ENCODE data around the gene BUB3.

BUB3 gene

DNA sequence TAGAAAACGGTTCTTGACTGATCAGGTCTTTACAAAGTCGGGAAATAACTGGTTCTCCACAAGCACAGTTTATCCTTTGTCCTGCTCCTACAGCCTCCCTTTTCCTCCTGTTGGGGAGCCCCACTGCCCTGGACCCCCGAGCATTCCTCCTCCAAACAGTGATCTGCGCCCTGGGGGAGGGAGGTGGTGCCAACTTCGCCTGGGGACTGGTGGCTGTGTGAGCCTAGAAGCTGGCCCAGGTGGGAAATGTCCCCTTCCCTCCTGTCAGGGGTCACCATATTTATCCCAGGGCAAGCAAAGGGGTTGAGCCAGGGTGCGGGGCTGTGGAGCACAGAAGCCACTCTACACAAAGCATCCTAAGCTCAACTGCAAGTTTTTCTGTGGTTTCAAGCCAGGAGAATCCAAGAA is 13.2 kb upstream of the BUB3 start:
- no peak for DNase-seq (ENCODE audit: low read depth, low spot score)

DNA sequence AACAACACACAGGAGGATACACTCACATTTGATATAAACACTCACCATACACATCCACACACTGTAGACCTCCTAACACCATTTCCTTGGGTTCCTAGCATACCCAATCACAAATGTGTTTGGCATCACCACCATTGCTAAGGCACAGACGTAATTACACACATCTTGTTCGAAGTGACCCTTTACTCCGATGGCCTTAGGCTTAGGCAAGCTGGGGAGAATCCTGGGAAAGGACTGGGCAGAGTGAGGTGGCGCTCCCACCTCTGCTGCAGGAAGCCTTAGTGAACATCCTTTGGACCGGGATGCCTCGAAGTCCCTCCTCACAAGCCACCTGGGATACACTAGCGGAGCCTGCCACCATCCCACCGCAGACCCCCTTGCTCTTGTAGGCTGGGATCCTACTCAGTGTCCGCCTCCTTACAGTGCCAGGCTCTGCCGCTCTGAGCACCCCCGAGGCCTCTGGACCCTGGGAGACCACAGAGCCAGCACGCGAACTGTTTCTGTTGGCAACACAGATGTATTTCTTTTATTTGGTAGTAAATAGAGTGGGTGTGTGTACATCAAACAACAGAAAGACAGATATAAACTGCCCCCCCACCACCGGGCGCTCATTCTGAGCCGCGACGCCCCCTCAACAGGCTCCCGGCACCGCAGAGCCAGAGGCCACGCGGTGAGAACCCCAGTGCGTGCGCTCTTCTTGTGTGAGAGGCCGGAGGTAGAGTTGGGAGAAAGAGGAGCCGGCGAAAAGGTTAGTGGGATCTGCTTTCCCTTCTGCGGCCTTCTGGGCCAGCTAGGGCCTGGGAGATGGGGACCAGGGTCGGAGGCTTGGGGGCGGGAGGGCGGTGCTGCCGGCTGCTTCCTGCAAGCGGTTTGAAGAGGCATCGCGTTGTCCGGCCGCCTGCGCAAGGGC is 12.2 kb upstream of the BUB3 start:
- no peak for DNase-seq (ENCODE audit: low read depth, low spot score)

DNA sequence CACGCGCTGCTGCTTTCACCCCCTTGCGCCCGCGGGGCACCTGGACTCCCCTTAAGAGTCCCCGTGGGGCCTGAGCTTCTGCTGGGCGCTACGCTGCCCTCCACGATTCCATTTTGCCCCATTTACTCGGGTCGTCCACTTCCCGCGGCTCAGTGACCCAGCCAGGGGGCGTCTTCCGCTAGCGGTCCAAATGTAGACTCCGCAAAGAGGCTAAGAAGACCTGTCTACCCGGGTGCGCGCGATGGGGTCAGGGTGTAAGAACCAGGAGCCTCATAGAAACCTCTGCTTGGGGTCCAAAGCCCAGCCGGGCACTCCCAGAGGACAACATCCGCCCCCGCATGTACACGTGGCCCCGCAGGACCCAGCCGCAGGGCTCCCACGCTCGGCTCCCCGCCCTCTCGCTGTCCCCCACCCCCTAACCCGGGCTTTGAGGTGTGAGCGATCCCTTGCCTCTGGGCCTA is 11.5 kb upstream of the BUB3 start:
- DNase-seq (ENCODE audit: low read depth, low spot score), result no peak

DNA sequence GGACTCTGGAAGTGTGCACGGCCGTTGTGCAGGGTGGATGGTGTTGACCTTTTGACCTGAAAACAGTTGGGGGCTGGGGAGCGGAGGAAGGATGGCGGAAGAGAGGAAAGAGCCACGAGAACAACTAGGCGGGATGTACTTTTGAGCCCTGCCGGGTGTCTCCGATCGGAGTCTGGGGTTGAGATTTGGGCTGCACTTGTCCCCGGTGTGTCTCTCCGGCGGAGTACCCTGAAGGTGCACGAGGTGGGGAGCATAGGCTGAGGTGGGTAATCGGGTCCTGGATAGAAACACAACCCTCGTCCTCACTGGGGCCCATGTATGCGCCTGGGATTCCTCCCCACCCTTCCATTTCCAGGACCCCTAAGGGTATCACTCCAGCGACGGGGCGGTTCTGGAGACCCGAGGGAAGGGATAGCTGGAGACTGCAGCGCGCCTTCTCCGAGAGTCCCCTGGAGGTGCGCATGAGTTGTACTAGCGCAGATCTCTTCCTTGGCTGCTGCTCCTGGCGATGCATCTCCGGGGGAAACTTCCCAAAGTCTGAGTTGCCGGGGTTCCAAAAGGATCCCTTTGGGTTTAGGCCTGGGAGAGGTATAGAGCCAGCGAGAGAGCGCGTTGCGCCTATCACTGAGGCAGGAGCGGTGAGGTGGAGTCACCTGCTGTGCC is 10.9 kb upstream of the BUB3 start:
- DNase-seq (ENCODE audit: low read depth, low spot score), result peak; percentile 49

DNA sequence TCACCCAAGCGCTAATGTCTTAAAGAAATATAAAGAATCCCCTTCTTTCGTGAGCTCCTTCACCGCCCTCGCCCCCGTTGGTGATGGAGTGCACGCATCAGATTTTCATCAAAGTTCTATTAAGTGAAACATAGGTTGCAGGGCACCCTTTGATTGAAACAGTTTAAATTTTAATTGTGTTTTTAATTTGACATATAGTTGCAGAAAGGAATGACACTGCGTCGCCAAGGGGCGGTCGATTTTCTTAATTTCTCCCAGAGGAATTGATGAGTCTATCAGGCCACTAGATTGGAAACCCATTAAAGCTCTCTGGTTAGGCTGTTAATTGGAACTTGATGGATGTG is 10.4 kb upstream of the BUB3 start:
- no peak for DNase-seq (ENCODE audit: low read depth, low spot score)

DNA sequence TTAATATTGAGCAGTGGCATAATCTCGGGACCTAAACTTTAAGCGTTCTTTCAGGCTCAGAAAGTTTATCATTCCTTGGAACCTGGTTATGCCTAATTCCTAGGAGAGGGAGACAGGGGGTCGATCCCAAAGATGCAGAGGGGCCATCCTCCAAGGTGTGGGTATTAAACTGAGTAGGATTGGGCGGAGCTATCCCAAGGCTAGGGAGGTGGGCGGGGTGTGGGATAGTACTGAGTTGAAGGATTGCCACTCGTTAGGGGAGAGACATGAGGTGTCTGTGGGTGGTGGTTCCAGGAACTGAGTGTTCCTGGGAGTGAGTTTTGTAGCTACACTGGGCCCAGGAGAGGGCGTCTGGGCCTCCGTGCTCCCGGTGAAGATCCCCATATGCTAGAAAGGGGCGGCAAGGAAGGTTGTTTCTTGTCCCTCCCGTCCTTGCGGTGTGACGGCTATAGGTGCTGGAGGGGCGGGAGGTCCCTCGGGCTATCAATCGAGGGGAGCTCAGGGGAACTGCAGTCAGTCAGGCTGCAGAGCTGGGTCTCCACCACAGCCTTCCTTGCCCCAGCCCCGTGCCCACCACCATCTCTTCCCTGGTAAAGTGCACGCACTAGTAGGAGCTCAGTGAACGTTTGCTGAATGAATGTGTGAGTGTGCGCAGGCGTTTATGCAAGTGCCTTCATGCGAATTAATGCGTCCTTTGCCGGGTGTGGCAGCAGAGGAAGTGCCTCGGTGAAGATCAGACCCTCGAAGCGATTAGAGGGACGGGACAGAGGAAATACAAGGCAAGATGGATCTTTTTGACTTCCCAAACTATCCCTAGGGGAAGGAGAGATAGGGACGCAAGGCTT is 9.3 kb upstream of the BUB3 start:
- DNase-seq (ENCODE audit: low read depth, low spot score), result peak; percentile 53

DNA sequence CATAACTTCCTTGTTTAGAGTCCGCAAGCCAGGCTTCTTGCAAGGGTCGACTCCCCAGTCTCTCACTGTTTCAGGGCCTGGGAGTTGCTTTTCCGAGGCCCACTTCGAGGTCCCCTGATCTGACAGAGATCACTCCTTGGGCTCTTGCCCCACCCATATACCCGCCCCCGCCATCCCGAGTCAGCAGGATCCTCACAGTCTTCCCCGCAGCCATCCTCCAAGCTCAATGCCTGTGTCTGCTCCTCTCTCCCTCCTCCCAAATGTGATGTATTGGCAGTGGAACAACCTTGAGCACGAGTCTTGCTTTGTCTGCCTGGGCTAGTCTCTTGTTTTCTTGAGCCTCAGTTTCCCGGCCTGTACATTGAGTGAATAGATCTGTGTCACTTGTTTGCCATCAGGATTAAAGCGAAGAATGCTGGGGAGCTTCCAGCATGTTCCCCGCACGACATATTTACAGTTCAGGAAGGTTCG is 8.6 kb upstream of the BUB3 start:
- DNase-seq (ENCODE audit: low read depth, low spot score), result peak; percentile 14

DNA sequence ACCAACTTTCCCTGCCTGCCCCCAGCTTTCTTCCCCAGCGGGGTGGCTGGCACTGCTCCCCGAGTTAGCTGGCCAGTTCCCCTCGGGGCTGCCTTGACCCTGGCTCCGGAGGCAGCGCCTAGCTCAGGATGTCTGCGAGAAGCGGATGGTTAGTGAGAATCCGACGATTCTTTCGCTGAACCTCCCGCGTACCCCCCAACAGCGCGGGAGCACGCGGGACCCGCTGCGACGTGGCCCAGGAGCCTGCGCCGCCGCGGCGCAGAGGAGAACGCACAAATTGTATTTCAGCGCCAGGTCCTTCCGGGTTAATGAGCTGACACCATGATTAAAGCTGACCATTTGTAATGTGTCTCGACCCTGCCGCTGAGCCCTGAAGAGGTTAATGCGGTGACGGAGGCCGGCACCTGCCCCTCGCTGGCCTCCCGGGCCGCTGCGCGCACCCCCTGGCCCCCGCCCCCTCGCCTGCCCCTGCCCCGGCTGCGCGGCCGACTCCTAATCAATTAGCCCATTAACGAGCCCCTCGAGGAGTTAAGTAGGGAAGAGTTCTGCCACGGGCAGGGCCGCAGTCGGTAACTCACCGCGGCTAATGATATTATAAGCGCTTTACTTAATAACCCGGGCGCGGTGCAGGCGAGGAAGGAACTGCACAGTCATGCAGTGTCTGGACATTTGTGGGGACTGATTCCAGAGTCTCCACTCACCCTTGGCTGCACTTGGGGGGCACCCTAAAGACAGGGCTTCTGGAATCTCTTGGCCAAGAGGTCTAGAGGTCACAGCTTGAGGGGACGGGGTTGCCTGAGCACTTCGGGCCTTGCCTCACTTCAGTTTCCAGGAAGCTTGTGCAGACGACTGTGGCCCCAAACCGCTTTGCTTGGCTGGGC is 7.9 kb upstream of the BUB3 start:
- DNase-seq (ENCODE audit: low read depth, low spot score), result peak; percentile 27

DNA sequence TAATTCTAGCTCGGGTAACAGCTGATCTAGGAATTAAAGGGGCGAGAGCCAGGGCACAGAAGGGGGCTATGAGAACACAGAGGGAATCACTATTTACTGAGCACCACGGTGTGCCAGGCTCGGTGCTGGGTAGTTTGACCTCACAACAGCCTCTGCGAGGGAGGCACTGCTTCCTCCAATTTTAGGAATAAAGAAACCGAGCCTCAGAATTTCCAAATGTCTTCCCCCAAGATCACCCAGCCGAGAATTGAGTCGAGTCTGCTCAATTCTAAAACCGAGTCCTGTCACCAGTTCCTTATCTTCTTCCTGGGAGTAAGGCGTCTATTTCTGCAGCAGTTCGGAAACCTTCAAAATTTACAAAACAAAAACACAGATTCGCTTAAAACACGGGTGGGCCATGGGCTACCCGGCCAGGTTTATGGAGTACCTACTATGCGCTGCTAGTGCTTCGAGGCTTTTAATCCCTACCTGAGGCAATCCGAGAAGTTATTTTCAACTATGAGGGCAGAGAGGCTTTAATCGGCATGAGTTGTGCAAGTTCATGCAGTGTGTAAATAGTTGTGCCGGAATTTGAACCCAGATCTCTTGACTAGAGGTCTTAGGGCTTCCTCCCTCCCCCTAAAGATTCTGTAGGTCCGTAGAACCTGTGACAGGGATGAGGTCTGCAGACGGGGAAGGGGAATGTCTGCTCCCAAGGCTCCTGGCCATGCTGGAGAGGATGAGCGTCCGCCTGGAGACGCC is 7.1 kb upstream of the BUB3 start:
- no peak for DNase-seq (ENCODE audit: low read depth, low spot score)

DNA sequence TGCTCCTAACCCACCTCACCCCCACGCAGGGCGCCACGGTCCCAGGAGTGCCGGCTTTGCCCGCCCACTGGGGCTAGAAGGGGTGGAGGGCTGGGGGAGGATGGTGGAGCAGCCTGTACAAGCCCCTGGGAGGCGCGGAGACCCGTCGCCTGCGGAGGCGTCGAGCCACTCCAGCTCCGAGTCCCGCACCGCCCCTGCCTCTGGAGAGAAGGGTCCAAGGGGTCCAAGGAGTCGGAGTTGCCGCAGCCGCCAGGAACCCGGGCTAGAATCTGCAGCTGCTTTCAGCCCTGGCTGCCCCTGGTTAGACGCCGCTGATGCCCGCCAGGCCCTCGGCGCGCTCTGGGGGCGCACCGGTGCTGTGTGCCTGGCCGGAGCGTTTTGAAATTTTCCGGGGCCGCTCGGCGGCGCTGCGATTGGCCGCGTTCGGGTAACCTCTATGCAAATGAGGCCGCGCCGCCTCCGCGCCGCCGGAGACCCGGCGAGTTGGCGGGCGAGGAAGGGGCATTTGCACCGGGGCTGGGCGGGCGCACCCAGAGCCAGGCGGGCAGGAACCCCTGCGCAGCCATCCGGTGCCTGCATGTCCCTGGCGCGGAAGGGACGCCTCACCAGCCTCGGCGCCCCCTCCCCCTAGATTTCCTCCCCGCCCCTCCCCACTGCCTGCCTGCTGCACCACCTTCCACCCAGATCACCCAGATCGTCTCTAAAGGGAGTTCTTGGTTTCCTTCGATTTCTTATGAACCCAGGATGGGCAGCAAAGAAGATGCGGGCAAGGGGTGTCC is 6.4 kb upstream of the BUB3 start, which contains the start of gene HMX2:
TSS of gene HMX2 (plus strand) at position 502 of the 779 bp plus-strand sequence. CDS start at position 745, 243 bp downstream.
- DNase-seq (ENCODE audit: low read depth, low spot score), result peak; percentile 58

DNA sequence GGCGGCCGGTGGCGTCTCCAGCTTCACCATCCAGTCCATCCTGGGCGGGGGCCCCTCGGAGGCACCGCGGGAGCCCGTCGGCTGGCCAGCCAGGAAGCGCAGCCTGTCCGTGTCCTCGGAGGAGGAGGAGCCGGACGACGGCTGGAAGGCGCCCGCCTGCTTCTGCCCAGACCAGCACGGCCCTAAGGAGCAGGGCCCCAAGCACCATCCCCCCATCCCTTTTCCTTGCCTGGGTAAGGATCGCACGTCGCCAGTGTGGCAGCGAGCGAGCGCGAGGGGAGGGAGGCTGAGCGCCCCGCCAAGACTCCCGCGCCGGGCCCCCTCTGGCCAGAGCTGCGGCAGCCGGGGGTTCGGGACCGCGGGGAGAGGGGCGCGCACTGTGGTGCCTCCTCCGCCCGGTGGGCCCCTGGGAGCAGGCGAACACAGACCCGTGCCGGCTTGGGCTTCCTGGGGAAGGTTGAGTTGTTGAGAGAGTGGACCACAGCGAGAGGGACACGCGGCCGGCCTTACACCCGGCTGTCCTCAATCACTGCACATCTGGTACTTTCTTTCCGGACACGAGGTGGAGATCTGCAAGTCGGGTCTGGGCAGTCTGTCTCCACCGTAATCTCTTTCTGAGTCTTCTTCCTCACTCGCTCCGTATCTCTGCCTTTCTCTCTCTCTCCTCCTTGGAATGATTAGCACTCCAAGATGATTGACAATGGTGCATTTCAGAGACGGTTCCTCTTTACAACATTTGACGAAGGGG is 5.6 kb upstream of the BUB3 start:
- peak; percentile 41 for DNase-seq (ENCODE audit: low read depth, low spot score)

DNA sequence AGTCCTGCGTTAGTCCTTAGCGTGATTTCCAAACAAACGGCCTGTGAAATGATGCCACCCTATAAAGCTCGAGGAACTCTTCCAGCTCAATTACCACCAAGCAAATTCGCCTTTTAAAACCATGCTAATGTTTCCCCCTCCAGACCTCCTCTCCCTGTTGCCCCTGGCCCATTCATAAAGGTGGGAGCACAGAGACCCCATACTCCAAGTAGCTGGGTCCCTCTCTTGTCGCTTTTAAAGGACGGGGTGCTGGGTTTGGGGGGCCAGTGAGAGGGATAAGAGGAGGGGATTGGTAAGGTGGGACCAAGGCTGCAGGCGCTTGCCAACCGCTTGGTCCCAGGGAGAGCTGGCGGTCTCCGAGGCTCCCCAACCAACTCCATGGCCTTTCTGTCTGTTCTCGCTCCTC is 5.0 kb upstream of the BUB3 start:
- DNase-seq (ENCODE audit: low read depth, low spot score), result no peak

DNA sequence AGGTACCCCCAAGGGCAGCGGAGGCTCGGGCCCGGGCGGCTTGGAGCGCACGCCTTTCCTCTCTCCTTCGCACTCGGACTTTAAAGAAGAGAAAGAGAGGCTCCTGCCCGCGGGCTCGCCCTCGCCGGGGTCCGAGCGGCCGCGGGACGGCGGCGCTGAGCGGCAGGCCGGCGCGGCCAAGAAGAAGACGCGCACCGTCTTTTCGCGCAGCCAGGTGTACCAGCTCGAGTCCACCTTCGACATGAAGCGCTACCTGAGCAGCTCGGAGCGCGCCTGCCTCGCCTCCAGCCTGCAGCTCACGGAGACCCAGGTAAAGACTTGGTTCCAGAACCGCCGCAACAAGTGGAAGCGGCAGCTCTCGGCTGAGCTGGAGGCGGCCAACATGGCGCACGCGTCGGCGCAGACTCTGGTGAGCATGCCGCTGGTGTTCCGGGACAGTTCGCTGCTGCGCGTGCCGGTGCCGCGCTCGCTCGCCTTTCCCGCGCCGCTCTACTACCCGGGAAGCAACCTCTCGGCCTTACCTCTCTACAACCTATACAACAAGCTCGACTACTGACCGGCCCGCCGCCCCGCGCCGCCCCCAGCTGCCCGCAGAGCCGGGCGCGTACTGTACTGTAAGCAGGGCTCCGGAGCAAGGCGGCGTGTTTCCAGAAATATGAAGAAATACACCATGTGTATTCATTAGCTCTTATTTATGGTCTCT is 4.5 kb upstream of the BUB3 start:
- DNase-seq (ENCODE audit: low read depth, low spot score), result peak; percentile 73

DNA sequence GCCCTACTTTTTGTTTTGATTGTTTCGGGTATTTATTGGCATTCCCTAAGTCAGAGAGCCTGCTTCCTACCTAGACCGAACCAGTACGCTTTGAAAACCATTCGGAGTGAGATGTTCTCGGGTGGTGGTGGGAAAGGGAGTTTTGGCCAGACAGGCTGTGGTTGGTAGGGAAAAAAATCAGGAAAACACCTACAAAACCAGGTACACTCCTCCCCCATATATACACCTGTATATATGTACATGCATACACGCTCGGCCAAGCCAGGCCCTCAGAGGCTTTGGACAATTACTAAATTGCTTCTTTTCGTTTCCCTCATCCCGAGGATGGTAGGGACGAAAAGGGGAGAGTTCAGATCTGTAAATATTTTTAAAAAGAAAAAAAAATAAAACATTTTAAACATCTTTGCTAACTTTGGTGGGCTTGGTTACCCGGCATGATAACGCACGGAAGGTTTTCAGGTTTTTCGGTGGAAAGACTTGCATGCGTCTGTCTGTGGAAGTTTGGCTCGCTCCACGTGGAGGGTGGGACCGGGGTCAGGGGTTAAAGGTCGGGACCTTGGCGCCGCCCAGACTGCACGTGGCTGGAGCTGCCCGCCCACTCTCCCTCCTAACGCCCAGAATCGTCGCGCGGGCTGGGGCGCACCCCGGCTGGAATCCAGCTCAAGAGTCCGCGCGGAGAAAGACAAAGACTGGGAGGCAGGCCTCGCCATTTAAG is 3.8 kb upstream of the BUB3 start:
- DNase-seq (ENCODE audit: low read depth, low spot score), result no peak

DNA sequence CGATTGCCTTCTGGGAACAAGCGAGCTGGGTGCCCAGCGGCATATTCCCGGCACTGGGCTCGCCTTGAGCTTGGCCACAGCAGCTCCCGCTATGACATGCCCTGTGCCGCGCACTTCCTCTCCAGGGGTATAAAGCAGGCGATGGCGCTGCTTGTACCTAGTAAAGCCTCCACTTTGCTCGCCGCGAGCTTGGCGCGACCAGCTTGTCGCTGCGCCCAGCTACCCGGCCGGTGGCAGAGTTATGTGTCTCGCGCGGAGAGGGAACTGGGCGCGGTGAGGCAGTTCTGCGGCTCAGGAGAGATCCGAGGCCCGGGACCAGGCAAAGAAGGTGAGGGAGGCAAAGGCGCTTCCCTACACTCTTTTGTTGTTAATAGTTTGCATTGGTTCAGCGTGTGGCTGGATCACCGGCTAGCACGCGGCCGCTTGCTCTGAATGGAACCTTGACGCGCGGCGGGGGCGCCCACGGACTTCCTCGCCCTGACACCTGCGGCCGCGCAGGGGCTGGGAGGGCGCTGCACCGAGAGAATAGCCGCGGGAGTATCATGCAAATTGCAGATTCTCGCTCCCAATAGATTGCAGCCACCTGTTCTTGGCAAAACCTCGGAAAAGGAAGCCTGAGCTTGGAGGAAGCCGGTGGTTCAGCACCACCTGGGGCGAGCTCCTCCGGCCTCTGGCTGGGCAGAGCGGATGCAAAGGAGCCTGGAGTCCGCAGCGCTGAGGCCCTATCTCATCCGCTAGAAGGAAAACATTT is 3.0 kb upstream of the BUB3 start:
- peak; percentile 72 for DNase-seq (ENCODE audit: low read depth, low spot score)

DNA sequence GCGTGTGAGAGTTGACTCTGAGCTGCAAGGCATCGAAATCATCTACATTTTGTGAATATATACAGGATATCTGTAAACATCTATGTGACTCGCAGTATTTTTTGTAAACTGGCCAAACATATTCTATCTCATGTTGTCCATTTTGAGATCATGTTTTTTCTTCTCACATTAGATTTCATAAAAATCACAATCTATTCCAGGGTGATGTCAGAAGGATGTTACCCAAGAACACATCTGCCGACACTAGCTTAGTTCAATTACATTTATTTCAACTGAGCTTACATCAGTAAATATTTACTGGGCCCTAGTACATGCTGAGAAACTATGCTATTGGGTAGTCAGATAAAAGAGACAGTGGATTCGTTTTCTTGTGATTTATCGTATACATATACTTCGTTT is 2.5 kb upstream of the BUB3 start:
- DNase-seq (ENCODE audit: low read depth, low spot score), result no peak
